ENCODE measurements around the gene PRKAG1.
A peak's percentile ranks its signal among the peaks of the same experiment; 100 is the strongest.

PRKAG1 gene

GRCh38 chr12:48977290-48978281 lies 41.0 kb downstream of the PRKAG1 start:
- peak; percentile 89 for DNase-seq (ENCODE audit: insufficient read length)
- FAIRE-seq: peak; percentile 90
- TF ChIP-seq POLR2A (IDR thresholded peaks at IDR 0.05; ENCODE audit: low read depth, low read length) (no peak), TAF1 (IDR thresholded peaks at IDR 0.05; ENCODE audit: borderline replicate concordance, low read depth, low read length) (no peak), POLR2AphosphoS5 (IDR thresholded peaks at IDR 0.05; ENCODE audit: low read depth, low read length) (no peak)

- DNase-seq (ENCODE audit: insufficient read length) (no peak), FAIRE-seq (no peak)
- no peak for TF ChIP-seq POLR2AphosphoS5 (IDR thresholded peaks at IDR 0.05; ENCODE audit: low read depth, low read length)
- TF ChIP-seq TAF1 (IDR thresholded peaks at IDR 0.05; ENCODE audit: borderline replicate concordance, low read depth, low read length): no peak
- no peak for TF ChIP-seq POLR2A (IDR thresholded peaks at IDR 0.05; ENCODE audit: low read depth, low read length)
These were observed 44.5 kb downstream of the PRKAG1 start for GRCh38 chr12:48973941-48974673.

GRCh38 chr12:48973531-48973930 lies 45.0 kb downstream of the PRKAG1 start:
- FAIRE-seq (no peak), DNase-seq (ENCODE audit: insufficient read length) (no peak)
- no peak for TF ChIP-seq TAF1 (IDR thresholded peaks at IDR 0.05; ENCODE audit: borderline replicate concordance, low read depth, low read length)
- no peak for TF ChIP-seq POLR2AphosphoS5 (IDR thresholded peaks at IDR 0.05; ENCODE audit: low read depth, low read length)
- no peak for TF ChIP-seq POLR2A (IDR thresholded peaks at IDR 0.05; ENCODE audit: low read depth, low read length)

GRCh38 chr12:48972952-48973483 lies 45.6 kb downstream of the PRKAG1 start:
- no peak for FAIRE-seq
- TF ChIP-seq POLR2AphosphoS5 (IDR thresholded peaks at IDR 0.05; ENCODE audit: low read depth, low read length) (no peak), TAF1 (IDR thresholded peaks at IDR 0.05; ENCODE audit: borderline replicate concordance, low read depth, low read length) (no peak), POLR2A (IDR thresholded peaks at IDR 0.05; ENCODE audit: low read depth, low read length) (no peak)
- no peak for DNase-seq (ENCODE audit: insufficient read length)

- FAIRE-seq (no peak), DNase-seq (ENCODE audit: insufficient read length) (no peak)
- TF ChIP-seq TAF1 (IDR thresholded peaks at IDR 0.05; ENCODE audit: borderline replicate concordance, low read depth, low read length): no peak
- no peak for TF ChIP-seq POLR2A (IDR thresholded peaks at IDR 0.05; ENCODE audit: low read depth, low read length)
- TF ChIP-seq POLR2AphosphoS5 (IDR thresholded peaks at IDR 0.05; ENCODE audit: low read depth, low read length): no peak
These were observed 46.2 kb downstream of the PRKAG1 start for GRCh38 chr12:48972213-48972951.

DNA sequence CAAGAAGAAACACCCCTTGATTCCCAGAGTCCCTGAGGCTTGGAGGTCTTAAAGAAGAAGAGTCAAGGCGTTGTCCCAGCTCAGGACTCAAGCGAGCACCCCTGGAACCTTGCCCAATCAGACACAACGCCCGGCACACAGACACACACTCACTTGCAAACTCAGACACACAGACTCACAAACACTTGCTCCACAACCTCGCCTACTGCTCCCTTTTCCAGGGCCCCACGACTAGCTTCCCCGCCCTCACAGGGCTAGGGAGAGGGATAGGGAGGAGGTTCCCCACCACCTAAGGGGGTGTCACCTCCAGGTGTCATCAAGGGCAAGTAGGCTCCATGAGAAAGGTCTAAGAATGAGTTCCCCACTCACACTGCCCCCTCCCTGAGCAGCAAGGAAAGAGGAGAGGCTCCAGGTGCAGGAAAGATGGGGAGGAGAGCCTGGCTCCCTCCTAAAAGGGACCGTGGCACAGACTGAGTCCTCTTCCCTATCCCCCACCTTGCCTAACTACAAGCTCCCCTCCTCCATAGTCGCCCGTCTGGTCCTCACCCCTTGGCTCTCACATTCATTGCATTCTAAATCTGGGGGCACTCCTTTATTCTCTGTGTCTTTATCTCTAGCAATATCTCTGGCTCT lies 47.8 kb downstream of the PRKAG1 start:
- TF ChIP-seq POLR2A (IDR thresholded peaks at IDR 0.05; ENCODE audit: low read depth, low read length) (no peak), POLR2AphosphoS5 (IDR thresholded peaks at IDR 0.05; ENCODE audit: low read depth, low read length) (no peak)
- no peak for DNase-seq (ENCODE audit: insufficient read length)
- FAIRE-seq: peak; percentile 17

DNA sequence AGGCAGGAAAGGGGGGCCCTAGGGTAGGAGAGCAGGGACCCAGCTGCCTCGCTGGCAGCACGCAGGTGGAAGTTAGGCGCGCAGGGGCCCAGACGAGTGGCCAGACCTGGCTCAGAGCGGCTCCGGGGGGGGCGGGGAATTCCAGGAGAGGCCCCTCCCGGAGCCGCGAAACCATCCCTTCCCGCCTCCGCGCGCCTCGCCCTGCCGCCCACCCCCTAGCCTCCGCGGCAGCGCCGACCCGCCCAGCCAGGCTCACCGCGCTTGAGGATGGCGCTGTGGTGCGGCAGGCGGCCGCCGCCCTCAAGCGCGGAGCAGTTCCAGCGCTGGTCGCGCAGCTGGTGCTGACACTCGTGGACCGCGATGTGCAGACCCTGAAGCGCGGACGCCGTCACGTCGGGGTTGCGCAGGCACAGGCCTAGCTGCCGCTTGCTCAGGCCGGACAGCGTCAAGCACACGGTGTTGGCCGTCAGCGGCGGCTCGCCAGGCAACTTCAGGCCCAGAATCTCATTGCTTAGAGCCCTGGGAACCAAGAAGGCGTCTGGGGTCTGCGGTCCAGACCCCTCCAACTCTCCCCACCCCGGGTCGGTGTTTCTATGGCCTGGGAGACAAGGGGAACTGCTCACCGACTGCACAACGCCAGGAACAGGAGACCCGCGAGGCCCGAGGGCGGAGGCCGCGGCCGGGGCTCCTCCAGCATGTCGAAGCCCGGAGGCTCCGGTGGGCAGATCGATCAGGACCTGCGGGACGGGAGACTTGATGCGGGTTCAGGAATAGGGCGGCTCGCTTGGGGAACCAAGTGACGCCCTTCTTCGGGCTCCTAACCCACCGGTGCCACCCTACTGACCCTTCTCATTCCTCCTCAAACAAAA lies 48.5 kb downstream of the PRKAG1 start:
- FAIRE-seq (peak; percentile 85), DNase-seq (ENCODE audit: insufficient read length) (no peak)
- TF ChIP-seq POLR2AphosphoS5 (IDR thresholded peaks at IDR 0.05; ENCODE audit: low read depth, low read length) (no peak), POLR2A (IDR thresholded peaks at IDR 0.05; ENCODE audit: low read depth, low read length) (no peak), TAF1 (IDR thresholded peaks at IDR 0.05; ENCODE audit: borderline replicate concordance, low read depth, low read length) (no peak)

GRCh38 chr12:48969160-48969771 lies 49.3 kb downstream of the PRKAG1 start:
- TF ChIP-seq TAF1 (IDR thresholded peaks at IDR 0.05; ENCODE audit: borderline replicate concordance, low read depth, low read length) (no peak), POLR2AphosphoS5 (IDR thresholded peaks at IDR 0.05; ENCODE audit: low read depth, low read length) (no peak), POLR2A (IDR thresholded peaks at IDR 0.05; ENCODE audit: low read depth, low read length) (no peak)
- no peak for FAIRE-seq

GRCh38 chr12:48968467-48968866 lies 50.1 kb downstream of the PRKAG1 start:
- TF ChIP-seq TAF1 (IDR thresholded peaks at IDR 0.05; ENCODE audit: borderline replicate concordance, low read depth, low read length) (no peak), POLR2AphosphoS5 (IDR thresholded peaks at IDR 0.05; ENCODE audit: low read depth, low read length) (no peak), POLR2A (IDR thresholded peaks at IDR 0.05; ENCODE audit: low read depth, low read length) (no peak)
- no peak for FAIRE-seq

More at GRCh38 chr12:48969160-48969771, 49.3 kb downstream of the PRKAG1 start:
- DNase-seq (ENCODE audit: insufficient read length): no peak

More at GRCh38 chr12:48968467-48968866, 50.1 kb downstream of the PRKAG1 start:
- DNase-seq (ENCODE audit: insufficient read length): no peak

Measured in GM12892 (cell line).